ENCODE results near the gene PTDSS2.

PTDSS2 gene

GRCh38 chr11:494761-495536 lies 44.9 kb downstream of the PTDSS2 start:
- DNase-seq: no peak

- DNase-seq: no peak
Measured at GRCh38 chr11:495537-495931, 45.5 kb downstream of the PTDSS2 start.

- DNase-seq: no peak
Measured at GRCh38 chr11:496834-497564, 46.9 kb downstream of the PTDSS2 start.

DNA sequence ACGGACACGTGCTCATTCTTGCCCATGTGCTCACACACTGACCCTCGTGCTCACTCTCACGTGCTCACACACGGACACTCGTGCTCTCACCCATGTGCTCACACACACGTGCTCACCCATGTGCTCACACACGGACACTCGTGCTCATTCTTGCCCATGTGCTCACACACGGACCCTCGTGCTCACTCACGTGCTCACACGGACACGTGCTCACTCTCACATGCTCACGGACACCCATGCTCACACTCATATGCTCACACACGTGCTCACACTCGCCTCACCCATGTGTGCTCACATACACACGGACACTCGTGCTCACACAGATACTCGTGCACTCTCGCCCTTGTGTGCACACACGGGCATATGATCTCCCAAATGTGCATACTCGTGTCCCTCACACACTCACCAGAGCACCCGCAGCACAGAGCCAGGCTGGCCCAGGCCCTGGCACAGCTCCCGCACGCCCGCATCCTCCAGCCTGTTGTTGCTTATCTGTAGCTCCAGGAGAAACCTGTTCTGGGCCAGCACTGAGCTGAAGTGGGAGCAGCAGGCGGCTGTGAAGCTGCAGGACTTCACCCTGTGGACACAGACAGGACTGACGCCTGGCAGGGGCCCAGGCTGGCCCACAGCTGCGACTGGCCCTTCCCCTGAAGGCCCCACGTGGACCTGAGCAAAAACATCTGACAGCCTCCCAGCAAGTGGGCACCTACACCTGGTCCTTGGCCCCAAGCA lies 47.7 kb downstream of the PTDSS2 start:
- DNase-seq: no peak

DNA sequence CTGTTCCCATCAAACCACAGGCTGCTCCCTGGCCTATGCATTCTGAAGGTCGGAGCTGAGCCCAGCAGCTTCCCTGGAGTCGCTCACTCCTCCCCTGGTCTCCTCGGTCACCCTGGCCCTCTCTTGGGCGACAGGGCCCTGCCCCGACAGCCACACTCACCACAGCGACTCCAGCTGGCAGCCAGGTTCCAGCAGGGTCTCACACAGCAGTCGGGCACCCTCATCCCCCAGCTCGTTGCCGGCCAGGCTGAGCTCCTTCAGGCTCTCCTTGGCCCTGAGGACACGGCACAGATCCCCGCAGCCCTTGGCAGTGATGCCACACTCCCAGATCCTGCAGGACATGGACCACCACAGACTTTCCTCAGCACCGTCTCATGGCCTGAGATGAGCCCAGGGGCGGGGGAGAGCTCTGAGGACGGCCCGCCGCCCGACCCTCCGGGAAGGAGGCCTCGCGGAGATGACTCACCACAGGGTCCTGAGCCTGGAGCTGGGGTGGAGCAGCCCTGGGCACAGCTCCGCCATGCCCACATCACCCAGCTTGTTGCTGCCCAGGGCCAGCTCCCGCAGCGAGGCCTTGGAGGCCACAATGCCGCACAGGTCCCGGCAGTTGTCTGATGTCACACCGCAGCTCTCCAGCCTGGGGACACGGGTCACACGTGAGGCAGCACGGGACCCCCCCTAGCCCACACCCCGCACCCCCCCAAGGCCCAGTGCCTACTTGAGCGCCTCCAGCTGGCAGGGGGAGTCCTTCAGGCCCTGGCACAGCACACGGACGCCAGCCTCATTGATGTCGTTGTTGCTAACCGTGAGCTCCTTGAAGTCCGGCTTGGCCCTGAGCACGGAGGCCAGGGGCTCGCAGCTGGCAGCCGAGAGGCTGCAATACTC lies 48.5 kb downstream of the PTDSS2 start:
- no peak for DNase-seq

- DNase-seq: no peak
Measured at GRCh38 chr11:499201-500076, 49.4 kb downstream of the PTDSS2 start.

GRCh38 chr11:501001-501682 lies 51.1 kb downstream of the PTDSS2 start:
- DNase-seq: no peak

GRCh38 chr11:501683-502287 lies 51.7 kb downstream of the PTDSS2 start:
- DNase-seq: no peak

DNA sequence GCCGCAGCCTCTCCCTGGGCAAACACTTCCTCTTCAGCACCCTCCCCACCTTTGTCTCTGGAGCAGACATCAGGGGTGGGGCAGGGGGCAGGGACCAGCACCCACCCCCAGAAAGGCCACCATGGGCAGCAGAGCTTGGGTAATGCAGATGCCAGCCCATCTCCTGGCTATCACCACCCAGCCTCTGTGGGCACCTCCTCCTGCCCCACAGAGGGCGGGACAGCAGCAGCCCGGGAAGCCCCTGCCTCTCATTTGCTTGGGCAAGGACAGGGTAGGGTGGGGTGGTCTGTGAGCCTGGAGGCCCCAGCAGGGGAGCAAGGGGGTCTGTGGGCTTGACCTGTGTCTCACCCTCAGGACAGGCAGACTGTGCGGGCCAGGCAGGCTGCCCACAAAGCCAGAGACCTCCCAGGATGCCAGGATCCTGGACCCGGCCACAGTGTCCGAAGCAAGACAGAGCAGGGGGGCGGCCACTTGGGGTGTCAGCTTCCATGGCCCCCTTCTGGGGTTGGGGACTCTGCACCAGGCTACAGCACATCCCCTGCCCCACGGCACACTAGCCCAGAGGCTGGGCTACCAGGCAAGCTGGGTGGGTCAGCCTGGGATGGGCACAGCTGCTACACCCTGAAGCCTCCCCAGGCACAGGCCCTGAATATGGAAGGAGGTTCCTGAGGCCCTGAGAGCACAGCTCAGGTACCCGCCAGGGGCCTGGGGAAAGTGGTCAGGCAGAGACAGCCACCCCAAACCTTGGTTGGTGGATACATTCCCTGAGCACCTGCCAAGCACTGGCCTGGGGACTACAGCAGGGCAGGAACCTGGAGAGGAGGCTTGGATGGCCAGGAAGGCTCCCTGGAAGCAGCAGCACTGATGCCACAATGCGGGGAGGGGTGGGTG lies 52.5 kb downstream of the PTDSS2 start:
- no peak for DNase-seq

DNA sequence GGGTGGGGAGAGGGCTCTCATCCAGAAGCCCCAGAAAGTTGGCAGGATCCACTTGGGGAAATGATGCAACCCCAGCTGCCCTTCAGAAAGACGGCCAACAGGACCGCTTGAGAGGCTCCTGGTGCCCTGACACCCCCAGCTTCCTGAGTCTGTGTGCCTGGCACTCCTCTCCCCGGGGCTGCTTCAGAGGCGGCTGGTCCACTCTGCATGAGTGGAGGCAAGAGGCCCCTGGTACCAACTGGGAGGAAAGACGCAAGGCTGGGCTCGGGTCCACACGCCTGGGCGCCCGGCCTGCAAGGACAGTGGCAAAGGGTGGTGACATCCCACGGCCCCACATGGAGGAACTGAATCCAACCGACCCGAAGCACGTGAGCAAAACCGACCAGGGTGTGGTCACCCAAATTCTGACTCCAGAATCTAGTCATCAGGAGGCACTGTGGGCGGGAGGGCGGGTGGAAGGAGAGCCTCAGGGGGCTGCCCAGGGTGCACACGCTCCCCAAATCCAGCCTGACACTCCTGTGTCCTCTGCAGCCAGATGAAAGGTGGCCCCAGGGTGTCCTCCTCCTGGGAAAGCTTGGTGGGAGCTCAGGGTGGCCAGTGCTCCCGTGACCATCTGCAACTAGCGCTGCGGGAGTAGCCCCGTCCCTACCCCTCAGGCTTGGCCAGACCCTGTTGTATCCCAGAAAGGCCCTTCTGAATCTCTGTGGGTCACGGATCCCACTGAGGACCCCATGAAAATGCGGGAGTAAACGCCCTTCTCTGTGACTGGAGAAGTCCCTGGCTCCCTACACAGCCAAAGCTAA lies 53.3 kb downstream of the PTDSS2 start:
- DNase-seq: no peak

GRCh38 chr11:504053-504993 lies 54.2 kb downstream of the PTDSS2 start:
- no peak for DNase-seq

DNA sequence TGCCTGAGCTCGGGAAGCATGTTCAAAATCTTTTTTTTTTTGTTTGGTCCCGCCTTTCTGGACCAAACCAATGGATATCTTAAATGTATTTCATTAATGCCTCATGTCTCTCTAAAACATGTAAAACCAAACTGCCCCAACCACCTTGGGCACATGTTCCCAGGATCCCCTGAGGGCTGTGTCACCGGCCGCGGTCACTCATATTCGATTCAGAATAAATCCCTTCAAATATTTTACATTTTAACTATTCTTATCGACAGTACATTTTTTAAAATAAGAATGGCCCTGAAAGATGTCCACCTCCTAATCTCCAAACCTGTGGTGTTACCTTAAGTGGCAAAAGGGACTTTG lies 54.9 kb downstream of the PTDSS2 start:
- DNase-seq: no peak

DNA sequence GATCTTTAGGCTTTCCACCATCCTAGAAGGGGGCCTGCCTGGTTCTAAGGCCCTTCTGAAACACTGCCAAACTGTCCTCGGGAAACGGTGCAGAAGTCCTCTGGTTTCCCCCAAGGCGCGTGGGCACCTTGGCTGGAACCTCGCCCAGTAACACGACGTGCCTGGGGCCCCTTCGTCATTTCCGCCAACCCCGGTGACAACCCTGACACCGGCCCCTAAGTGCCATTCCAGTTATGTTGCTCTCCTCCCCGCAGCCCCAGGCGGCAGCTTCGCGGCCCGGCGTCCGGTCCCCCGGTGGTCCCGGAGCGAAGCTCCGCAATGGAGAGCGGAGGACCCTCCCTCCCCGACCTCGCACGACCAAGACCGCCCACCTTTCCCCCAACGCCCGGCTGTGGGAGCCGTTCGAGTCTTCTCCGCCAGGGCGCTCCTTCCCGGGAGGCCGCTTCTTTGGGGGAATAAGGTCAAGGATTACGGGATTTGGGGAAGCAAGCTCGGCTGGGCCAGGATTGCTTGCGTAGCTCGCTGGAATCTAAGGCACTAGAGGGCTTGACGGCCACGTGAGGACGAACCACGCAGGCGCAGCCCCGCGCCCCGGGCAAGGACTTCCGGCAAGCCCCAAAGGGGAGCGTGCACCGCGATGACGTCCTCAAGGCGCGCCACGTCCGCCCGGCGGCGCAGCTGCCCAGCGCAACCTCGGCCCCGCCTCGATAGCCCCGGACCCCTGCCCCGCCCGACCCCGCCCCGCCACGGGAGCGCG lies 56.3 kb downstream of the PTDSS2 start:
- DNase-seq: peak; percentile 86

DNA sequence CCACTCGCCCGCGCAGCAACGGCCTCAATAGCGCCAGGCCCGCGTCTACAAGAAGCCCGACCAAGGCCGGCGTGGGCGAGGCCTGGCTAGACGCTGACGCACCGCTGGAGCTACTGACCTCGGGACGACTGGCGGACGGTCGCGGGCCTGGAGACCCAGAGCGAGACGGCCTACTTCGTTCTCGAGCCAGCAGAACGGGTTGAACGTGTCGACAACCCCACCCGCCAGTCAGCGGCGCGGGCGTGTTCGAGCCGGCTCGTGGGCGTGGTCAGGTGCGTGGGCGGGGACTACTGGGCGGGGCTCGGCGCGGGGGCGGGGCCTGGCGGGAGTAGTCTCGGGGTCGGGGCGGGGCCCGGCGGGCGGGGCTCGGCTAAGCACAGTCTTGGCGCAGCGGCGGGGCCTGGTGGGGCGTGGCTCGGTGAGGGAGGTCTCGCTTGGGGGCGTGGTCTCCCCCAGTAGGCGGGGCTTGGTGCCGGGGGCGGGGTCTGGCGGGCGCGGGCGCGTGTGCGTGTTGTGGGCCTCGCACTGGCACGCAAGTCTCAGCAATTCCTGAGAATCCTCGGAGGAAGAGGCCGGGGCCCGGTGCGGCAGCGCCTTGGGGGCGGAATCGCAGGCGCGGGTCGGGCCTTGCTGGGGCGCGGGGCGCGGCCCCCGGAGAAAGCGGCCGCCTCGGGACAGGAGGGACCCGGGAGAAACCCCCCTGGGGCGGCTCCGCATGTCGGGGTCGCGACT lies 57.1 kb downstream of the PTDSS2 start, which contains the start of gene RNH1:
Gene RNH1, minus strand, starts transcription at position 248 of the 732 bp plus-strand sequence. CDS start 5,080 bp downstream, outside the sequence.
- peak; percentile 35 for DNase-seq

- DNase-seq: no peak
Measured at GRCh38 chr11:507727-508515, 57.8 kb downstream of the PTDSS2 start.
